Muscle layer of colon (tissue), 2 donors: Measurements from ENCODE around the gene RNF152.
A peak's percentile ranks its signal among the peaks of the same experiment; 100 is the strongest.

ENCODE experiments used
- H3K27ac ChIP-seq: one replicate; pipeline ENCODE4 v1.7.0; 2013; ENCODE audit warnings: low read depth, mild to moderate bottlenecking, low read length, moderate library complexity
- H3K27me3 ChIP-seq, 2 donors: one replicate each; pipeline ENCODE4 v1.7.0; 2013; ENCODE audit warnings: low read length in 2 of 2, mild to moderate bottlenecking in 2 of 2; ENCODE audit not compliant: insufficient read depth in 2 of 2, control insufficient read depth in 1 of 2
- H3K36me3 ChIP-seq: one replicate; pipeline ENCODE4 v1.7.0; 2013; ENCODE audit warnings: mild to moderate bottlenecking, low read length; ENCODE audit not compliant: insufficient read depth
- H3K4me1 ChIP-seq: one replicate; pipeline ENCODE4 v1.7.0; 2013; ENCODE audit warnings: mild to moderate bottlenecking, low read length; ENCODE audit not compliant: insufficient read depth
- H3K4me3 ChIP-seq, 2 donors: one replicate each; pipeline ENCODE4 v1.7.0; 2013; ENCODE audit warnings: low read length in 2 of 2, low read depth in 1 of 2, mild to moderate bottlenecking in 1 of 2, moderate library complexity in 1 of 2
- H3K9ac ChIP-seq: one replicate; pipeline ENCODE4 v1.7.0; 2013; ENCODE audit warnings: low read length
- H3K9me3 ChIP-seq: one replicate; pipeline ENCODE4 v1.7.0; 2013; ENCODE audit warnings: mild to moderate bottlenecking, low read length
- donor health status: abdominal sarcoma.
- donor health status: Adenocarcinoma of cecum.

Gene RNF152

GRCh38 chr18:61893309-61893970 is 633 bp upstream of the RNF152 start:
- peak overlapping the region; percentile 48 to 64 for H3K4me3 ChIP-seq
- peaks cover 17% of the 10 kb centered on the region for H3K4me1 ChIP-seq
- no peaks in the 10 kb centered on the region for H3K36me3 ChIP-seq
- H3K27me3 ChIP-seq, result no peaks in the 10 kb centered on the region
- H3K9me3 ChIP-seq, result no peaks in the 10 kb centered on the region
- no peak overlapping the region for H3K9ac ChIP-seq
- peak overlapping the region; percentile 52 for H3K27ac ChIP-seq

DNA sequence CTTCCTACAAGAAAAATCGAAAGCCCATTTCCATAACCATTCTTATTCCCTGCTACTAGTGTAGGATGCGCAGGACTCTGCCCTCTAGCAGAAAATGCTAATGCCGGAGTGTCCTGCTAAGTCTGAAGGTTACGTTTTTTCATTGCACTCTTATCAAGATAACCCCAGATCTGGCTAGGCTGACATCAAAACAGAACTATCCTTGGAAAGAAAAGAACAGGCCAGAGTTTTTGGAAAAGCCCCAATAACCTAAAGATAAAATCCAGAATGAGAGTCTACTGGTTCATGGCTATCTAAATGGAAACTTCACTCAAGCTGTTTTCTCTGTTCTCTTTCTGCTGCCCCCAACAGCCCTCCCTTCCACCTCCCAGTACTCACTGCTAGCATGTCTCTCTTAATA is 913 bp downstream of the RNF152 start:
- no peak overlapping the region for H3K4me3 ChIP-seq
- no peaks in the 10 kb centered on the region for H3K27me3 ChIP-seq
- H3K36me3 ChIP-seq, result no peaks in the 10 kb centered on the region
- H3K27ac ChIP-seq, result no peak overlapping the region
- no peak overlapping the region for H3K9ac ChIP-seq
- peaks cover 12% of the 10 kb centered on the region for H3K4me1 ChIP-seq
- H3K9me3 ChIP-seq, result no peaks in the 10 kb centered on the region

- Histone ChIP-seq H3K36me3 (no peaks in the 10 kb centered on the region), H3K27ac (no peak overlapping the region), H3K27me3 (no peaks in the 10 kb centered on the region), H3K4me3 (no peak overlapping the region), H3K9ac (no peak overlapping the region), H3K4me1 (peaks cover 8% of the 10 kb centered on the region), H3K9me3 (no peaks in the 10 kb centered on the region)
Observed at GRCh38 chr18:61891271-61891670, 1.5 kb downstream of the RNF152 start.

- Histone ChIP-seq H3K36me3 (no peaks in the 10 kb centered on the region), H3K9me3 (no peaks in the 10 kb centered on the region), H3K9ac (no peak overlapping the region), H3K4me1 (peaks cover 7% of the 10 kb centered on the region), H3K27me3 (no peaks in the 10 kb centered on the region), H3K27ac (no peak overlapping the region), H3K4me3 (no peak overlapping the region)
Observed at GRCh38 chr18:61890344-61890743, 2.5 kb downstream of the RNF152 start.

GRCh38 chr18:61889541-61889940 is 3.3 kb downstream of the RNF152 start:
- H3K27ac ChIP-seq, result no peak overlapping the region
- H3K9ac ChIP-seq, result no peak overlapping the region
- H3K4me1 ChIP-seq, result no peaks in the 10 kb centered on the region
- no peaks in the 10 kb centered on the region for H3K27me3 ChIP-seq
- H3K4me3 ChIP-seq, result no peak overlapping the region
- no peaks in the 10 kb centered on the region for H3K36me3 ChIP-seq
- H3K9me3 ChIP-seq, result no peaks in the 10 kb centered on the region

- H3K4me3 ChIP-seq, result no peak overlapping the region
- no peaks in the 10 kb centered on the region for H3K9me3 ChIP-seq
- H3K9ac ChIP-seq, result no peak overlapping the region
- no peaks in the 10 kb centered on the region for H3K27me3 ChIP-seq
- H3K36me3 ChIP-seq, result no peaks in the 10 kb centered on the region
- no peaks in the 10 kb centered on the region for H3K4me1 ChIP-seq
- no peak overlapping the region for H3K27ac ChIP-seq
Observed at GRCh38 chr18:61888622-61889021, 4.2 kb downstream of the RNF152 start.

- H3K27me3 ChIP-seq, result no peaks in the 10 kb centered on the region
- no peaks in the 10 kb centered on the region for H3K36me3 ChIP-seq
- no peak overlapping the region for H3K27ac ChIP-seq
- no peak overlapping the region for H3K4me3 ChIP-seq
- H3K4me1 ChIP-seq, result no peaks in the 10 kb centered on the region
- no peaks in the 10 kb centered on the region for H3K9me3 ChIP-seq
- H3K9ac ChIP-seq, result no peak overlapping the region
Observed at GRCh38 chr18:61887838-61888237, 5.0 kb downstream of the RNF152 start.

DNA sequence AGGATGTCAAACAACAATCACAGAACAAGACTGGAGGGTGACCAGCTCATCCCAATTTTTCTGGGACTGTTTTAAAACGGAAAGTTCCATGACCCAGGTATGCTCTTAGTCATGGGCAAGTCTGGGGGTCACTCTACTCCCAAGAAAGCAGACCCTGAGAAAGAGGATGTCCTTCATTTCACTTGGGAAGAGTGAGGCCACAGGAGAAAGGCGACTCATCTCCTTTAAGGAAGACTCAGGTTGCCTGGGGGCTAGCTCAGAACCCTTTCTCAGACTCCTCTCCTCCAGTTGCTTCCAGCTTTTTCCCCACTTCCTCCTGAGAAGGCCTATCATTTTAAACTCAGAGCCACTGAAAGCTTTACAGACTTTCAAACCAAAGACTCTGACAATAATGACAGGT is 9.3 kb downstream of the RNF152 start:
- Histone ChIP-seq H3K27me3 (no peaks in the 10 kb centered on the region), H3K27ac (no peak overlapping the region), H3K4me1 (no peaks in the 10 kb centered on the region), H3K36me3 (no peaks in the 10 kb centered on the region), H3K9me3 (no peaks in the 10 kb centered on the region), H3K4me3 (no peak overlapping the region), H3K9ac (no peak overlapping the region)

DNA sequence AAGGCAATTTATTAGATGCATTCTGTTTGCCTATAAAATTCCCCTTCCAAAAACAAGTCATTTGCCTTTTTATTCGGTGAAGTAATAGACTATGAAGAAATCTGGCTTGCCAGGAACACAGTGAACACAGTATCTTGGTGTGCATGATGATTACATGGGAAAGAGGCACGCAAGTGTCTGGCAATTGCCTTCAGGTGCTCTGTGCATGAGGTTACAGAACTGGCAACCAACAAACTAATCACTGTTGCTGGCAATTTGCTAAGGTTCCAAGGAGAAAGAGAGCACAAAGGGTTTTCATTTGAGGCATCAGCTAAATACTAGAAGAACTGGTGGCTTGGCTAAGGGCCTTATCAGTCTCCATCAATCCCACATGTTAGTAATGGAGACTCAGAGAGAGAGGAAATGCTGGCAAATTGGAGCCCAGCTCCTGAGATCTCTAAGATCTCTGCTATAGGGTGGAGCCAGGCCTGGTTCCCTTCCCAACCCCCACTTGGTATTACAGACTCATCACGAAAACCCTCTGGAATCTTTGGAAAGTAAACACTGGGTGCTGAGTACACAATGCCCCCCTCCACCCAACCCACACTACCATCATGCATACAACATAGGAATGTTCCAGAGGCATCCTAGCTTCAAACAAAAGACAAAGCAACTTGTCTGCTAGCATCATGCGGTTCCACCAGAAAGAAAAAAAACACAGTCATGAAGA is 10.4 kb downstream of the RNF152 start:
- Histone ChIP-seq H3K27me3 (no peaks in the 10 kb centered on the region), H3K27ac (no peak overlapping the region), H3K36me3 (no peaks in the 10 kb centered on the region), H3K9ac (no peak overlapping the region), H3K4me3 (no peak overlapping the region), H3K4me1 (no peaks in the 10 kb centered on the region), H3K9me3 (no peaks in the 10 kb centered on the region)

DNA sequence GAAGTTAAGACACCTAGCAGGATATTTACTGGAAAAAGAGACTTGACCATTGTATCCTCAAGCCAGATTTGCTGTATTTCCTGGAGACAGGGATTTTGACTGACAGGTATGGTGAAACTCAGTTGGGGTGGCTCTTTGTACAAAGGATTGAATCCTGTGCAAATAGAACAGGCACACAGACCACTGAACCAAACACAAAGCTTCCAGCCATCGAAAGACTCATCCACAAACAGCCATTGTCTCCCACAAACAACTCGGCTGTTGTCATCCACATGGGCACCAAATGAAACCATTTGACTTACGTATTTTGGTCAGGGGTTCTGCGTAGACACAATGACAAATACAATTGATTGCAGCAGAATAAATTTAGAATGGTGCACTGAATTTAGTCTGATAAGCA is 15.9 kb downstream of the RNF152 start:
- no peaks in the 10 kb centered on the region for H3K4me1 ChIP-seq
- H3K27me3 ChIP-seq, result no peaks in the 10 kb centered on the region
- H3K9me3 ChIP-seq, result no peaks in the 10 kb centered on the region
- H3K9ac ChIP-seq, result no peak overlapping the region
- H3K36me3 ChIP-seq, result no peaks in the 10 kb centered on the region
- no peak overlapping the region for H3K4me3 ChIP-seq
- H3K27ac ChIP-seq, result no peak overlapping the region

GRCh38 chr18:61870151-61870550 is 22.7 kb downstream of the RNF152 start:
- H3K9ac ChIP-seq, result no peak overlapping the region
- no peaks in the 10 kb centered on the region for H3K27me3 ChIP-seq
- H3K4me1 ChIP-seq, result peaks cover 3% of the 10 kb centered on the region

GRCh38 chr18:61869636-61870035 is 23.2 kb downstream of the RNF152 start:
- peaks cover 3% of the 10 kb centered on the region for H3K4me1 ChIP-seq
- H3K9ac ChIP-seq, result no peak overlapping the region
- H3K36me3 ChIP-seq, result no peaks in the 10 kb centered on the region
- no peak overlapping the region for H3K27ac ChIP-seq
- no peaks in the 10 kb centered on the region for H3K27me3 ChIP-seq
- no peak overlapping the region for H3K4me3 ChIP-seq
- H3K9me3 ChIP-seq, result no peaks in the 10 kb centered on the region

More at GRCh38 chr18:61870151-61870550, 22.7 kb downstream of the RNF152 start:
- Histone ChIP-seq H3K27ac (no peak overlapping the region), H3K36me3 (no peaks in the 10 kb centered on the region), H3K4me3 (no peak overlapping the region), H3K9me3 (no peaks in the 10 kb centered on the region)
